Mesodermal cell (in vitro differentiated cells): ENCODE measurements around the gene AASDH.

ENCODE experiments used
- H3K27ac ChIP-seq: 2 replicates; pipeline ENCODE4 v1.7.0; 2013; ENCODE audit warnings: mild to moderate bottlenecking, low read depth, low read length, moderate library complexity; ENCODE audit not compliant: severe bottlenecking
- H3K36me3 ChIP-seq: 2 replicates; pipeline ENCODE4 v1.7.1; 2013; ENCODE audit warnings: mild to moderate bottlenecking, low read length, moderate library complexity; ENCODE audit not compliant: control insufficient read depth, insufficient read depth
- H3K4me1 ChIP-seq: one replicate; pipeline ENCODE4 v1.7.1; 2013; ENCODE audit warnings: mild to moderate bottlenecking, low read length; ENCODE audit not compliant: insufficient read depth, control insufficient read depth, poor library complexity, severe bottlenecking
- H3K4me3 ChIP-seq: 2 replicates; pipeline ENCODE4 v1.7.0; 2013; ENCODE audit warnings: low read length, control low read depth, mild to moderate bottlenecking; ENCODE audit not compliant: insufficient read depth, poor library complexity, severe bottlenecking; ENCODE audit errors: extremely low read depth
- H3K9me3 ChIP-seq: 2 replicates; pipeline ENCODE4 v1.7.1; 2013; ENCODE audit warnings: mild to moderate bottlenecking, low read length, moderate library complexity; ENCODE audit not compliant: control insufficient read depth
- WGBS, 2 experiments: methylation state at CpG; one replicate each; pipeline ENCODE4 v1.1.5; 2013; ENCODE audit warnings: missing lambda C conversion rate in 2 of 2; ENCODE audit not compliant: insufficient coverage in 2 of 2; 5-methylcytosine and 5-hydroxymethylcytosine counted together

AASDH gene

DNA sequence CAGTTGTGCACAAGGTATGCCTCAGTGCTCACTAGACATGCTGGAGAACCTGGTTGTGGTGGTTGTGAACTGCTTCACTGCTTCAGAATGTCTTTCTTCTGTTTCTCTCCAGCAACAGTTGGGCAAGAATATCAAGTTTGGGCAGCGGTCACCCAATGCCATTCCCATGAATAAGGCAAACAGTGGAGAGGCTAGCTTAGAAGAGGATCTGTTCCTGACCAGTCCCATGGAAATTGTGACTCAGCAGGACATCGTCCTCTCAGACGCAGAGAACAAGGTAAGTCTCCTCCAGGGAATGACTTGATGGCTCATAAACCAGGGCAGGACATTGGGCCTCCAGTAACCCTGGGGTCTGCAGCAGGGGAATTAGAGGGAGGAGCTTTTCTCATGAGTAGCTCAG, 79.9 kb downstream of the AASDH start:
- 91 to 92% methylated on average over 3 of the region's 3 CpGs for WGBS, 2 experiments
- Histone ChIP-seq H3K36me3 (peaks cover 8% of the 10 kb centered on the region), H3K27ac (no peak overlapping the region), H3K4me3 (no peak overlapping the region), H3K4me1 (peaks cover 7% of the 10 kb centered on the region), H3K9me3 (no peaks in the 10 kb centered on the region)

DNA sequence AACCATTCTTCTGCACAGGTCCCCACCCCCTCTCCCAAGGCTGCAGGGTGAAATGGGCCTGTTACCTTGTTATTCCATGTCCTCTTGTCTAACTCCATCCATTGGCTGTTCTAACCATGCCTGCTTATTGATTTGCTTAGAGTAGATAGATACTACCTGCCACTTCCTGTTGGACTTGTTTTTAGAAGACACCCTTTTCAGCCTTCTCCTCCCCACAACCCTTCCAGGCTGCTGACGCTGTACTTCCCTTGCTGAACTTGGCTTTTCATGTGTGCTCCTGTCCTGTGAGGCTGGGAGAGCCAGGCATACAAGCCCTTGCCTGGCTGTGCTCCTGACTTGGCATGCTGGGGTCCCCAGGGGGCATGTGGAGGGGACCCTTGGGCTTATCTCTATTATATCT, 81.9 kb downstream of the AASDH start:
- Histone ChIP-seq H3K4me3 (no peak overlapping the region), H3K4me1 (peaks cover 12% of the 10 kb centered on the region), H3K36me3 (peaks cover 8% of the 10 kb centered on the region), H3K27ac (no peak overlapping the region), H3K9me3 (no peaks in the 10 kb centered on the region)
- WGBS, 2 experiments, result 100% methylated on average over 1 of the region's 1 CpG; no CpG with 5 or more reads in 1 of the 2 experiments

DNA sequence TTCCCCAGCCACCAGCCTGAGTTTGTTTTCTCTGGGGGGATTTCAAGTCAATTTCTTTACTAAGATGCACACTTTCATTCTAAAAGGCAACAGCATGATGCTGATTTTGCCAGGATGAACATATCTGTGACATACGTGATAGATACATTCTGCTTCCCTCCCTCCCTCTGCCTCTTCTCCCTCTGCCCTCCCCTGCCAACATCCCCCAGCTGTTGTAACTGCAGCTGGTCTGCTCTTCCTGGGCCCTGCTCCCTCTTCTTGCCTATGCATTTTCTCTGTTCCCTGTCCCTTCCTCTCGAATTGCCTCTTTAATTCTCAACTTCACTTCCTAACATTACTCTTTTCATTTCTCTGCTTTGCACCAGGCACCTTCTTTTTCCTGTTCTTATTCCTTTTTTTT, 83.4 kb downstream of the AASDH start:
- Histone ChIP-seq H3K4me3 (no peak overlapping the region), H3K36me3 (peaks cover 8% of the 10 kb centered on the region), H3K27ac (no peak overlapping the region), H3K9me3 (no peaks in the 10 kb centered on the region), H3K4me1 (peaks cover 12% of the 10 kb centered on the region)
- 84 to 93% methylated on average over 2 of the region's 2 CpGs for WGBS, 2 experiments

DNA sequence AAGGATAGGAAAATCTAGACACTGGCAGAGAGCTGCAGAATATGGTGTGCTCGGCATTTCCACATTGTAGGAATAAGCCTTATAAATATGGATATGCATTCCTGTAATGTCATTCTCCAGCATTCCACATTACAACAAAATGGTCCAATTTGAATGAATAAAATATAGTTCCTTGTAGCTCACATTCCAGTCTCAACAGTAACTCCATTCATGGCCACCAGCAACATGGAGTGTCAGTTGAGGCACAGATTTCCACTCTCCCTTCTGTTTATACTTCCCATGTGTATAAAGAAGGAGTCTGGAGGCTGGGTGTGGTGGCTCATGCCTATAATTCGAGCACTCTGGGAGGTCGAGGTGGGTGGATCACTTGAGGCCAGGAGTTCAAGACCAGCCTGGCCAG, 84.5 kb downstream of the AASDH start:
- H3K9me3 ChIP-seq, result no peaks in the 10 kb centered on the region
- H3K4me1 ChIP-seq, result peaks cover 12% of the 10 kb centered on the region
- peaks cover under 1% of the 10 kb centered on the region for H3K36me3 ChIP-seq
- H3K27ac ChIP-seq, result no peak overlapping the region
- no peak overlapping the region for H3K4me3 ChIP-seq
- no CpG with 5 or more reads among the region's 3 CpGs for WGBS, 2 experiments

DNA sequence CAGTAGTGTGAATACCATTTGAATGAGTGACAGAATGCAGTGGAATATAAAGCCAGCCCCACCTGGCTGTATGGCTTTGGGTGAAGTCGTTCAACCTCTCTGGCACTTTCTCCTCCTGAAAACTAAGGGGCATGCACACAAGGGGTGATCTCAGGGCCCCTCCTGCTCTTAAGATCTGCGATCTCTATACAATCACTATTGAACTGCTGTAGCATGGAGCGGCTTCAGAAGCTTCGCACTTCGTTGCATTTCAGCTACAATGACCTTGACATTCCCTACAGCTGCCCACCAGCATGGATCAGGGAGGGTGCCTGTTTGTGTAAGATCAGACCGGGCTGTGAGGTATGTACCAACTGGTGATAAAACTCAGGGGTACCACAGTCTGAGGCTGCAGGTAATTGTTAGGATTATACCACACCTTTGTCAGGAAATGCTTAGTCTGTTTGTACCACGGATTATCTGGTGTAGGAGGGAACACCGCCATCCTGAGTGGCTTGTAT, 85.2 kb downstream of the AASDH start:
- WGBS, 2 experiments, result 83 to 88% methylated on average over 4 to 6 of the region's 8 CpGs
- Histone ChIP-seq H3K9me3 (no peaks in the 10 kb centered on the region), H3K4me3 (no peak overlapping the region), H3K27ac (no peak overlapping the region), H3K36me3 (no peaks in the 10 kb centered on the region), H3K4me1 (peaks cover 12% of the 10 kb centered on the region)

DNA sequence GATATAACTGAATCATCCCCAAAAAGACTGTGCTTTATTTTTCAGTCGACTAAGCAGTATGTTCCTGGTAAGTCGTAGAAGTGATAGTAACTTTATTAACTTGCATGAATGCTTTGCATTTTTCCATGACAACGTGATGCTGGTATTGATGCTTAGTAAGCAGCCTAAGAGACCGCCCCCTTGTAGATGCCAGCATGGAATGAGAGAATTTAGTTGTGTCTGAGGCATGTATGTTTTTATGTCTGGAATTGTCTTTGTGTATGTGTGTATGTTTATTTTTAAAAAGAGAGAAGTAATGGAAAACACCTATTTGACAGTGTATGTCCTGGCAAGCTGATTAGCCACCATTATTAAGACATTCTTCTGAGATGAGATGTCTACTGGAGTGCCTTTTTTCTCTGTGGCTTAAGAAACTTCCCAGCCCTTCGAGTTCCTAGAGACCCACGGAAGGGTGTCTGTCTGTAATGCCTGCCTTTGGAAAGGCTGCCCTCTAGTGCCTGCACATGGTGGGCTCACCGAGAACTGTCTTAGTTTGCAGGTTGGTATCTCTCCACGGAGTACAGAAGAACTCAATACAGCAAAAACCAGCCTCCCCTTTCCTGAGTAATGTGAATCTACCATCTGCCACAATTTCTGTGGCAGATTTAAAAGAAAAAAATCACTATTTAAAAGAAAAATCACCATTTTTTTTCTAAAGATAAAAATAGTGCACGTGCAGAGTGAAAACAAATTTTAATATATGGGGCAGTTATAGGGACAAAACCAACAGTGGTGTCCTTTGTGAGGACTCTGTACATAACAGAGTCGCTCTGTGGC, 85.9 kb downstream of the AASDH start:
- peak overlapping the region; percentile 67 for H3K27ac ChIP-seq
- no peak overlapping the region for H3K4me3 ChIP-seq
- H3K36me3 ChIP-seq, result no peaks in the 10 kb centered on the region
- no peaks in the 10 kb centered on the region for H3K9me3 ChIP-seq
- 47 to 55% methylated on average over 8 to 9 of the region's 10 CpGs for WGBS, 2 experiments
- peaks cover 13% of the 10 kb centered on the region for H3K4me1 ChIP-seq

DNA sequence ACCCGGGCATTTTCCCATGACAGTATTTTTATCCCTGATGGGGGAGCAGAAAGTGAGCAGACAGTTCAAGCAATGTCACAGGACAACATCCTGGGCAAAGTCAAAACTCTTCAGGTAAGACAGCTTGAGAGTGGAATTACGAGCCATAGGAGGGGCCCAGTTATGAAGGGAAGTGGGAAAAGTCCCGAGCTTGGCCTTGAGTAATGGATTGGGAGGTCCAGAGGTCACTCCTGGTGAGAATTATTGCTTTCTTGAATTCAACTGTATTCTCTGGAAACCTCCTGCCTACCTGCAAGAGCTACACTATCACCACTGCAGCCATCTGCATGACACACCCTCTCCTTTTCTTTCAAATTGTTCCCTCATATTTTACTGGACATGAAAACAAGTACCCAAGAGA, 89.1 kb downstream of the AASDH start:
- peaks cover 7% of the 10 kb centered on the region for H3K4me1 ChIP-seq
- 75 to 83% methylated on average over 1 of the region's 3 CpGs for WGBS, 2 experiments
- no peaks in the 10 kb centered on the region for H3K36me3 ChIP-seq
- H3K4me3 ChIP-seq, result no peak overlapping the region
- no peaks in the 10 kb centered on the region for H3K9me3 ChIP-seq
- H3K27ac ChIP-seq, result no peak overlapping the region

DNA sequence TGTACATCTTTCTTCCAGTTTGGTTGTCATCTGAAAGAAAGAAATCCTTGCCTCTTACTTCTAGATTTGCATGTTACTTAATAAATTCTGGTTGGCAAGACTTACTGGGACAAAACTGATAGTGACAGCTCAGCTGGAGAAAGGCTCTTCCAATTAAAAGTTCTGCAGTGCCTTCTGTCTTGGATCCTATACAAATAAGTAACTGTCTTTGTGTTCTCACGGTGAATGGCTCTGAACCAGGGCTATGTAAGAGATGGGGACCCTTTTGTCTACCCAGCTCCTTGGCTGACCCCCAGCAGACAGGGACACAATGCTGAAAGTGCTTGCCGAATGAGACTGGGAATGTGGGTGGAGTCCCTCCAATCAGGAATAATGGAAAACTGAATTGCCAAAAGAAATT, 89.5 kb downstream of the AASDH start:
- 67% methylated on average over 1 of the region's 2 CpGs; no CpG with 5 or more reads in 1 of the 2 experiments for WGBS, 2 experiments
- H3K4me1 ChIP-seq, result peaks cover 7% of the 10 kb centered on the region
- no peaks in the 10 kb centered on the region for H3K9me3 ChIP-seq
- no peak overlapping the region for H3K4me3 ChIP-seq
- no peaks in the 10 kb centered on the region for H3K36me3 ChIP-seq
- H3K27ac ChIP-seq, result no peak overlapping the region

DNA sequence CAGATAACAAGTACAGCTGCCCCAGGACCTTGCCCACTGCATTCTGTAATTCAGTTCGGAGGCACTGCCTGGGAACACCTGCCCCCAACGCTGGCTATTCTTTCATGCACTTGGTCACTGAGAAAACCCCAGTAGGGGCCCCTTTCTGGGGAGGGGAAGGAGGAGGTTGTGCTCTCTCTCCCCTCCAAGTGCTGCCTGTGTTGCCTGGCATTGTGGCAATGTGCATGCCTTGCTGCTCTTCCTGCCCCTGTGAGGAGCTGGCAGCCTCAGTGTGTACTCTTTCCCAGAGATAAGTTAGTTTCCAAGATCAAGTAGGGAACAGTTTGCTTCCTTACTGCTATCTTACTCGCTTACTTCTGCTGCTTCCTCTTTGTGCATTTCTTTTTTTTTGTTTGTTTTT, 90.8 kb downstream of the AASDH start:
- peaks cover 3% of the 10 kb centered on the region for H3K4me1 ChIP-seq
- H3K4me3 ChIP-seq, result no peak overlapping the region
- no peaks in the 10 kb centered on the region for H3K36me3 ChIP-seq
- H3K9me3 ChIP-seq, result no peaks in the 10 kb centered on the region
- WGBS, 2 experiments, result 60 to 100% methylated on average over 1 of the region's 3 CpGs
- H3K27ac ChIP-seq, result no peak overlapping the region

DNA sequence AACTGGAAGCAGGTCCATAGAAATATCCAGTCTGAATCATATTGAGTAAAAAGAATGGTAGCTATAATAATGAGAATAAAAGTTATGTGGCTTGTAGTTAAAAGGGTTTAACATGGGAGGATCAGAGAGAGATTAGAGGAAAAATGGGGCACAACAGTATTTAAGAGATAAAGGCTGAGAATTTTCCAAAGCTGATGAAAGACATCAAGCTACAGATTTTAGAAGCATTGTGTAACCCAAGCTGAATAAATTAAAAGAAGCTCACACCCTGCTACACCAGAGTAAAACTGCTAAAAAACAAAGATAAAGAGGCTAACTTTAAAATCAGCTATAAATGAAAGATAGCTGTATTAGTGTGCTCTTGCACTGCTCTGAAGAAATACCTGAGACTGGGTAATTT, 94.2 kb downstream of the AASDH start:
- H3K4me1 ChIP-seq, result peaks cover 3% of the 10 kb centered on the region
- no peak overlapping the region for H3K27ac ChIP-seq

DNA sequence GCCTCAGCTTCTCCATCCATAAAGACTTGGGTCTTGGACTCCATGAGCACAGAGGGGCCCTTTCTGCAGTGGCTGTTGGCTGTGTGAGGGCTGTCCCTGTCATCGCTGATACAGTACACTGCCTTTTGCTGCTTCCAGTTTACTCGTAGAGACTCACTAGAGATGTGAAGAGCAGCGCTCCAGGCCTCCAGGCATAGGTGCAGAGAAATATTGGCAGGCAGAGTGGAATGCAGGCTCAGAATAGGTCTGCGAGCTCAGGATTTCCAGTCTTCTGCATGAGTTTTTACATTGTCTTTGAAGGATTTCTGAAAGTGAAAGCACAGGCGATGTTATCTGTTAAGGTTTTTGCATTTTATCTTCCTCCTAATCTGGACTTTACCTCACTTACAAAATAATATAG, 97.4 kb downstream of the AASDH start:
- Histone ChIP-seq H3K27ac (peak overlapping the region; percentile 8), H3K36me3 (no peaks in the 10 kb centered on the region), H3K9me3 (no peaks in the 10 kb centered on the region), H3K4me3 (no peak overlapping the region), H3K4me1 (no peaks in the 10 kb centered on the region)
- 80 to 91% methylated on average over 4 of the region's 5 CpGs for WGBS, 2 experiments

More for the DNA sequence above, 94.2 kb downstream of the AASDH start:
- H3K36me3 ChIP-seq, result no peaks in the 10 kb centered on the region
- no peaks in the 10 kb centered on the region for H3K9me3 ChIP-seq
- H3K4me3 ChIP-seq, result no peak overlapping the region
